HepG2 (cell line): ENCODE results near the gene PLXNB2. TPM values are rescaled to one million over a fixed set of nuclear protein-coding genes. Genes with fewer than 3 reads are reported as not detected.

Source experiments
- ARNTL ChIP-seq: sonication (generic); formaldehyde crosslinking; IDR thresholded peaks from 2 replicates; pipeline ENCODE4 v1.4.0; 2020; ENCODE audit warnings: mild to moderate bottlenecking, missing genetic modification reagents
- ATF7-NPFF ChIP-seq: sonication (generic); formaldehyde crosslinking; IDR thresholded peaks from 2 replicates; pipeline ENCODE4 v1.8.1; 2023; ENCODE audit warnings: mild to moderate bottlenecking, low read depth, missing genetic modification reagents, moderate library complexity
- DNMT3B ChIP-seq: conservative IDR thresholded peaks from 2 replicates; pipeline ENCODE4 v1.6.1; 2016; ENCODE audit warnings: missing biosample characterization, control low read depth
- HNRNPH1 ChIP-seq: fragments of 200-400 bp; formaldehyde crosslinking; optimal IDR thresholded peaks from 2 replicates; pipeline ENCODE3; 2017; ENCODE audit warnings: mild to moderate bottlenecking, low read depth, low read length
- IRF1 ChIP-seq: sonication (generic); formaldehyde crosslinking; IDR thresholded peaks from 2 replicates; pipeline ENCODE4 v1.4.0; 2020; ENCODE audit warnings: low read depth, mild to moderate bottlenecking, missing genetic modification reagents
- KLF12 ChIP-seq: sonication (generic); formaldehyde crosslinking; IDR thresholded peaks from 2 replicates; pipeline ENCODE4 v1.4.0; 2020; ENCODE audit warnings: missing genetic modification reagents, borderline replicate concordance
- MTERF4 ChIP-seq: sonication (generic); formaldehyde crosslinking; IDR thresholded peaks from 2 replicates; pipeline ENCODE4 v1.8.0; 2023; ENCODE audit warnings: mild to moderate bottlenecking, missing genetic modification reagents
- MXD1 ChIP-seq: sonication (generic); formaldehyde crosslinking; IDR thresholded peaks from 2 replicates; pipeline ENCODE4 v1.4.0; 2020; ENCODE audit warnings: mild to moderate bottlenecking, missing genetic modification reagents
- SCMH1 ChIP-seq: sonication (generic); formaldehyde crosslinking; IDR thresholded peaks from 2 replicates; pipeline ENCODE4 v1.9.0; 2021; ENCODE audit warnings: missing genetic modification reagents, mild to moderate bottlenecking, borderline replicate concordance
- SOX13 ChIP-seq, 3 experiments: fragments of 450-650 bp in 1 of 3; sonication (generic) in 1 of 3; formaldehyde crosslinking in 1 of 3; IDR thresholded peaks in 2 of 3; conservative IDR thresholded peaks in 1 of 3; 2 replicates each; pipeline versions ENCODE4 v1.5.0 to v1.6.1; 2016 to 2020; ENCODE audit warnings: antibody characterized with exemption in 1 of 3, mild to moderate bottlenecking in 1 of 3, missing compliant biosample characterization in 1 of 3, missing genetic modification reagents in 1 of 3, moderate library complexity in 1 of 3
- SYNCRIP ChIP-seq: fragments of 200-400 bp; formaldehyde crosslinking; IDR thresholded peaks from 2 replicates; pipeline ENCODE4 v1.6.1; 2018; ENCODE audit warnings: mild to moderate bottlenecking, low read depth, low read length; ENCODE audit not compliant: insufficient read depth
- TFDP2 ChIP-seq: sonication (generic); formaldehyde crosslinking; IDR thresholded peaks from 2 replicates; pipeline ENCODE4 v1.4.0; 2020; ENCODE audit warnings: missing genetic modification reagents
- ZMYM2 ChIP-seq: sonication (generic); formaldehyde crosslinking; IDR thresholded peaks from 2 replicates; pipeline ENCODE4 v1.8.0; 2022; ENCODE audit warnings: mild to moderate bottlenecking, missing genetic modification reagents
- ZMYM3 ChIP-seq: sonication (generic); formaldehyde crosslinking; IDR thresholded peaks from 2 replicates; pipeline ENCODE4 v1.5.1; 2020; ENCODE audit warnings: mild to moderate bottlenecking, missing genetic modification reagents
- ZNF207 ChIP-seq: fragments of 450-650 bp; IDR thresholded peaks from 2 replicates; pipeline ENCODE4 v1.6.1; 2016; ENCODE audit warnings: antibody characterized with exemption, borderline replicate concordance
- ZNF33B ChIP-seq: sonication (generic); formaldehyde crosslinking; IDR thresholded peaks from 2 replicates; pipeline ENCODE4 v1.5.1; 2020; ENCODE audit warnings: mild to moderate bottlenecking, missing genetic modification reagents
- ZNF382 ChIP-seq: sonication (generic); formaldehyde crosslinking; IDR thresholded peaks from 2 replicates; pipeline ENCODE4 v1.5.0; 2020; ENCODE audit warnings: missing genetic modification reagents, mild to moderate bottlenecking, borderline replicate concordance
- ZNF446 ChIP-seq: sonication (generic); formaldehyde crosslinking; IDR thresholded peaks from 2 replicates; pipeline ENCODE4 v1.5.0; 2020; ENCODE audit warnings: mild to moderate bottlenecking, missing genetic modification reagents
- ZNF460 ChIP-seq: sonication (generic); formaldehyde crosslinking; IDR thresholded peaks from 2 replicates; pipeline ENCODE4 v1.5.1; 2020; ENCODE audit warnings: missing genetic modification reagents, mild to moderate bottlenecking, borderline replicate concordance
- ZNF558 ChIP-seq: sonication (generic); formaldehyde crosslinking; IDR thresholded peaks from 2 replicates; pipeline ENCODE4 v1.9.0; 2022; ENCODE audit warnings: mild to moderate bottlenecking, missing genetic modification reagents, borderline replicate concordance
- ZNF589 ChIP-seq: sonication (generic); formaldehyde crosslinking; conservative IDR thresholded peaks from 2 replicates; pipeline ENCODE4 v1.8.0; 2022; ENCODE audit warnings: mild to moderate bottlenecking, moderate library complexity, missing genetic modification reagents
- ZNF615 ChIP-seq: sonication (generic); formaldehyde crosslinking; IDR thresholded peaks from 2 replicates; pipeline ENCODE4 v1.5.0; 2020; ENCODE audit warnings: mild to moderate bottlenecking, missing genetic modification reagents, borderline replicate concordance
- ZNF644 ChIP-seq: IDR thresholded peaks from 2 replicates; pipeline ENCODE4 v1.6.1; 2016; ENCODE audit warnings: low read depth
- ZNF672 ChIP-seq: sonication (generic); formaldehyde crosslinking; IDR thresholded peaks from 2 replicates; pipeline ENCODE4 v1.8.1; 2022; ENCODE audit warnings: missing genetic modification reagents
- polyA plus RNA-seq, 8 experiments: library from polyadenylated mRNA; depleted of rRNA in 3 of 8; stranded (reverse) in 7 of 8; unstranded in 1 of 8; fragments of >200 nt; fragmentation: Illumina TruSeq in 4 of 8; extraction: Trizol in 4 of 8; gene quantifications; 2 replicates each; pipeline versions ENCODE4 v1.2.1 to v1.2.3, GENCODE V29; 2011 to 2016; ENCODE audit warnings: low read depth in 4 of 8, missing spikeins in 1 of 8, mixed read lengths in 1 of 8; ENCODE audit not compliant: insufficient read depth in 1 of 8
- total RNA-seq, 5 experiments: library from RNA; depleted of rRNA; stranded (reverse); fragments of >200 nt; fragmentation: Illumina TruSeq; extraction: Trizol; gene quantifications; 2 replicates each; pipeline ENCODE4 v1.2.3, GENCODE V29; 2016; ENCODE audit warnings: low read depth in 1 of 5
- TF ChIP-seq, protein P1 (sequence below): sonication (generic); formaldehyde crosslinking; IDR thresholded peaks from 2 replicates; pipeline ENCODE4 v1.5.1; 2020; ENCODE audit warnings: missing genetic modification reagents, mild to moderate bottlenecking, borderline replicate concordance

PLXNB2 gene
- total and polyA plus RNA-seq, 2 of the 13 experiments (the other 11 are each of a cell fraction or from before 2014, with no cell fraction given) = 32.6 to 68.9 TPM

DNA sequence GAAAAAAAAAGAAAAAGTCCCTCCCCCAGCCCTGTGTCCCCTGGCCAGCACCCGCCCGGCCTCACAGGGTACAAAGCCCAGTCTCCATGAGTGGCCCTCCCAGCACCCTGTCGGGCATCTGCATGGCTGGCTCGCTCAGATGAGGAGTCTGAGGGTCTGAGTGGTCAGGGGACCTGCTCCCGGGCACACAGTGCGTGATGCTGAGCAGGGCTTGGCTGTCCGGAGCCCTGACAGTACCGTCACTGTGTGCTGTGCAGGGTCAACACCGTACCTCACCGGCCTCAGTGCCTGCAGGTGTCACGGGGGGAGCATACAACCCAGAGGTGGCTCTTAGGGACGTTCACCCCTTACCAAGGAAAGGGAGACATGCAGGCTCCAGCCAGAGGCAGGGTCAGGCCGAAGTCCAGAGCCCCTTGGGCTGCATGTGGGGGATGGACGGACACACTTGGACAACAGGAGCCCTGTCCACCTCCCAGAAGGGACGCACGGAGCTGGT, 3.6 kb upstream of the PLXNB2 start (continued):
- no peak for TF ChIP-seq ZNF558 (CRISPR knock-in tag)
- TF ChIP-seq MXD1 (CRISPR knock-in tag) = peak; percentile 32; the same call in 1 of the 2 replicates
- no peak for TF ChIP-seq ARNTL (CRISPR knock-in tag)
- no peak for TF ChIP-seq SOX13 (IDR thresholded peaks at IDR 0.05)
- no peak for TF ChIP-seq SOX13 (CRISPR knock-in tag; conservative IDR thresholded peaks at IDR 0.05 in 1 of 2, IDR thresholded peaks at IDR 0.05 in 1 of 2)
- no peak for TF ChIP-seq ZNF644
- no peak for TF ChIP-seq ZNF207
- TF ChIP-seq MTERF4 (CRISPR knock-in tag) = no peak
- TF ChIP-seq ZNF446 (CRISPR knock-in tag) = no peak
- TF ChIP-seq, protein P1, sequence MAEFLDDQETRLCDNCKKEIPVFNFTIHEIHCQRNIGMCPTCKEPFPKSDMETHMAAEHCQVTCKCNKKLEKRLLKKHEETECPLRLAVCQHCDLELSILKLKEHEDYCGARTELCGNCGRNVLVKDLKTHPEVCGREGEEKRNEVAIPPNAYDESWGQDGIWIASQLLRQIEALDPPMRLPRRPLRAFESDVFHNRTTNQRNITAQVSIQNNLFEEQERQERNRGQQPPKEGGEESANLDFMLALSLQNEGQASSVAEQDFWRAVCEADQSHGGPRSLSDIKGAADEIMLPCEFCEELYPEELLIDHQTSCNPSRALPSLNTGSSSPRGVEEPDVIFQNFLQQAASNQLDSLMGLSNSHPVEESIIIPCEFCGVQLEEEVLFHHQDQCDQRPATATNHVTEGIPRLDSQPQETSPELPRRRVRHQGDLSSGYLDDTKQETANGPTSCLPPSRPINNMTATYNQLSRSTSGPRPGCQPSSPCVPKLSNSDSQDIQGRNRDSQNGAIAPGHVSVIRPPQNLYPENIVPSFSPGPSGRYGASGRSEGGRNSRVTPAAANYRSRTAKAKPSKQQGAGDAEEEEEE (CRISPR knock-in tag) = no peak
- TF ChIP-seq ZNF589 (CRISPR knock-in tag) = no peak
- no peak for TF ChIP-seq ZNF33B (CRISPR knock-in tag)
- TF ChIP-seq ZNF672 (CRISPR knock-in tag) = 0 out of 2 replicates have a peak, but pooled peaks have one; percentile 76
- TF ChIP-seq ZMYM3 (CRISPR knock-in tag) = peak; percentile 42; the same call in 1 of the 2 replicates
- TF ChIP-seq TFDP2 (CRISPR knock-in tag) = no peak
- TF ChIP-seq DNMT3B (CRISPR knock-in tag) = no peak
- no peak for TF ChIP-seq ZMYM2 (CRISPR knock-in tag)
- no peak for TF ChIP-seq ZNF460 (CRISPR knock-in tag)
- TF ChIP-seq IRF1 (CRISPR knock-in tag) = no peak
- no peak for TF ChIP-seq KLF12 (CRISPR knock-in tag)
- TF ChIP-seq SYNCRIP = no peak
- no peak for TF ChIP-seq ZNF382 (CRISPR knock-in tag)
- no peak for TF ChIP-seq ATF7-NPFF (CRISPR knock-in tag)
- TF ChIP-seq ZNF615 = no peak
- no peak for TF ChIP-seq SCMH1
- TF ChIP-seq HNRNPH1 = no peak
